HepG2 (cell line): ENCODE results near the gene MAB21L1. TPM values are rescaled to one million over a fixed set of nuclear protein-coding genes. Genes with fewer than 3 reads are reported as not detected.

ENCODE experiments used
- ATAC-seq: fragments of 200-7000 bp; cut with Tn5 transposase; 3 replicates; pipeline ENCODE4 v1.9.1; 2020; ENCODE audit warnings: mild to moderate bottlenecking, moderate library complexity
- BruUV-seq: library from RNA; stranded (reverse); fragments of 400-500 nt; replicated peaks from 2 replicates; lab custom pipeline; 2021; lab: Mats Ljungman, UMichigan
- CTCF ChIA-PET: fragments of 300-600 bp; formaldehyde crosslinking; extraction: SDS; loops from one replicate; lab custom pipeline; 2021; ENCODE audit warnings: low total read pairs, inconsistent platforms, low intra/inter-chr PET ratio; lab: Yijun Ruan, JAX
- POLR2A ChIA-PET: fragments of 350-600 bp; sonication (Branson Sonifier 250); formaldehyde crosslinking; loops from one replicate; lab custom pipeline; 2020; ENCODE audit warnings: antibody characterized with exemption, inconsistent platforms; lab: Yijun Ruan, JAX
- DNase-seq: peaks from one replicate; pipeline ENCODE4 v3.0.0-alpha.2; 2015; ENCODE audit warnings: low spot score
- FAIRE-seq: peaks from 3 replicates; lab custom pipeline; 2011; peaks lifted over from hg19 to GRCh38; lab: Jason Lieb, UNC
- H2AFZ ChIP-seq: one replicate; pipeline ENCODE4 v1.6.1; 2011; ENCODE audit warnings: low read length, inconsistent platforms
- H3K27ac ChIP-seq: fragments of 300-600 bp; 3 replicates; pipeline ENCODE4 v1.8.0; 2011; ENCODE audit warnings: mixed run types, mild to moderate bottlenecking, mixed read lengths, low read length, inconsistent platforms; ENCODE audit not compliant: insufficient read depth; ENCODE audit errors: extremely low read length
- H3K27me3 ChIP-seq, 2 experiments: fragments of 200-600 bp in 1 of 2; 2 replicates in 1 of 2; 3 replicates in 1 of 2; pipeline versions ENCODE4 v1.6.0 to v1.8.0; 2011; ENCODE audit warnings: low read length in 2 of 2, mild to moderate bottlenecking in 2 of 2, moderate library complexity in 2 of 2, inconsistent platforms in 1 of 2; ENCODE audit not compliant: insufficient read depth in 2 of 2, control insufficient read depth in 1 of 2
- H3K36me3 ChIP-seq, 2 experiments: fragments of 200-600 bp in 1 of 2; replicated peaks in 1 of 2; 2 replicates in 1 of 2; 3 replicates in 1 of 2; pipeline versions ENCODE4 v1.5.1 to v1.8.0; 2011; ENCODE audit warnings: low read length in 2 of 2, inconsistent platforms in 1 of 2; ENCODE audit not compliant: insufficient read depth in 2 of 2, control insufficient read depth in 1 of 2
- H3K4me1 ChIP-seq: 2 replicates; pipeline ENCODE4 v1.5.1; 2012; ENCODE audit warnings: low read length, inconsistent platforms; ENCODE audit not compliant: insufficient read depth
- H3K4me2 ChIP-seq: 2 replicates; pipeline ENCODE4 v1.6.0; 2011; ENCODE audit warnings: low read depth, low read length, inconsistent platforms
- H3K4me3 ChIP-seq, 3 experiments: fragments of 200-600 bp in 1 of 3; sonication (generic), shearing (Covaris generic) in 1 of 3; replicated peaks in 1 of 3; 2 replicates each; pipeline ENCODE4 v1.5.1; 2011 to 2016; ENCODE audit warnings: low read length in 3 of 3, inconsistent platforms in 2 of 3, low read depth in 2 of 3, mild to moderate bottlenecking in 2 of 3, control low read depth in 1 of 3, mixed read lengths in 1 of 3; ENCODE audit not compliant: insufficient read depth in 1 of 3
- H3K79me2 ChIP-seq: one replicate; pipeline ENCODE4 v1.6.1; 2011; ENCODE audit warnings: low read length, inconsistent platforms; ENCODE audit not compliant: insufficient read depth
- H3K9ac ChIP-seq: 2 replicates; pipeline ENCODE4 v1.6.0; 2011; ENCODE audit warnings: mild to moderate bottlenecking, low read depth, low read length, inconsistent platforms; ENCODE audit not compliant: insufficient read depth
- H3K9me3 ChIP-seq: 2 replicates; pipeline ENCODE4 v1.5.1; 2012; ENCODE audit warnings: mild to moderate bottlenecking, low read length
- H4K20me1 ChIP-seq: 2 replicates; pipeline ENCODE4 v1.6.0; 2011; ENCODE audit warnings: inconsistent platforms, mild to moderate bottlenecking, low read length, moderate library complexity; ENCODE audit not compliant: insufficient read depth
- ARID4A ChIP-seq: sonication (generic); formaldehyde crosslinking; IDR thresholded peaks from 2 replicates; pipeline ENCODE4 v1.5.0; 2020; ENCODE audit warnings: mild to moderate bottlenecking, missing genetic modification reagents, borderline replicate concordance
- FOXA1 ChIP-seq, 2 experiments: fragments of 450-650 bp in 1 of 2; sonication (generic) in 1 of 2; formaldehyde crosslinking in 1 of 2; IDR thresholded peaks; 2 replicates each; pipeline versions ENCODE4 v1.4.0 to v1.6.1; 2016 to 2020; ENCODE audit warnings: missing genetic modification reagents in 1 of 2
- HNF4A ChIP-seq: sonication (generic); formaldehyde crosslinking; IDR thresholded peaks from 2 replicates; pipeline ENCODE4 v1.4.0; 2020; ENCODE audit warnings: missing genetic modification reagents
- KDM3A ChIP-seq: IDR thresholded peaks from 2 replicates; pipeline ENCODE4 v1.6.1; 2018; ENCODE audit warnings: low read depth, missing compliant biosample characterization
- KMT2A ChIP-seq: sonication (generic); formaldehyde crosslinking; IDR thresholded peaks from 2 replicates; pipeline ENCODE4 v1.4.0; 2020; ENCODE audit warnings: missing genetic modification reagents
- MZF1 ChIP-seq: sonication (generic); formaldehyde crosslinking; IDR thresholded peaks from 2 replicates; pipeline ENCODE4 v1.8.1; 2023; ENCODE audit warnings: mild to moderate bottlenecking, missing genetic modification reagents, borderline replicate concordance
- POLR2G ChIP-seq: fragments of 200-400 bp; formaldehyde crosslinking; IDR thresholded peaks from 2 replicates; pipeline ENCODE4 v1.6.1; 2018; ENCODE audit warnings: mild to moderate bottlenecking, low read depth, low read length, moderate library complexity
- ZNF264 ChIP-seq: sonication (generic); formaldehyde crosslinking; IDR thresholded peaks from 2 replicates; pipeline ENCODE4 v1.4.0; 2020; ENCODE audit warnings: missing genetic modification reagents
- ZNF776 ChIP-seq: sonication (generic); formaldehyde crosslinking; IDR thresholded peaks from 2 replicates; pipeline ENCODE4 v1.4.0; 2020; ENCODE audit warnings: mild to moderate bottlenecking, missing genetic modification reagents
- WGBS: methylation state at CpG from one replicate; pipeline ENCODE4 v1.1.6; 2017; ENCODE audit warnings: low lambda C conversion rate; 5-methylcytosine and 5-hydroxymethylcytosine counted together
- in situ Hi-C: cut with HindIII; loops from 2 replicates; pipeline ENCODE4 v1.10.0; 2017; ENCODE audit warnings: low pct_unique_long_range_greater_than_20kb; ENCODE audit not compliant: extremely low pct_ligation_motif_present
- intact Hi-C: fragments of 100-400 bp; cut with micrococcal nuclease; formaldehyde crosslinking; loops from one replicate; pipeline ENCODE4 v1.10.0; 2022; ENCODE audit not compliant: unreplicated experiment
- polyA plus RNA-seq, 8 experiments: library from polyadenylated mRNA; depleted of rRNA in 3 of 8; stranded (reverse) in 7 of 8; unstranded in 1 of 8; fragments of >200 nt; fragmentation: Illumina TruSeq in 4 of 8; extraction: Trizol in 4 of 8; gene quantifications; 2 replicates each; pipeline versions ENCODE4 v1.2.1 to v1.2.3, GENCODE V29; 2011 to 2016; ENCODE audit warnings: low read depth in 4 of 8, missing spikeins in 1 of 8, mixed read lengths in 1 of 8; ENCODE audit not compliant: insufficient read depth in 1 of 8
- total RNA-seq, 5 experiments: library from RNA; depleted of rRNA; stranded (reverse); fragments of >200 nt; fragmentation: Illumina TruSeq; extraction: Trizol; gene quantifications; 2 replicates each; pipeline ENCODE4 v1.2.3, GENCODE V29; 2016; ENCODE audit warnings: low read depth in 1 of 5

MAB21L1 gene
- total and polyA plus RNA-seq, 2 of the 13 experiments (the other 11 are each of a cell fraction or from before 2014, with no cell fraction given), result not detected

GRCh38 chr13:35478271-35479037, 2.0 kb upstream of the MAB21L1 start (continued):
- no peak for TF ChIP-seq ARID4A (CRISPR knock-in tag)
- TF ChIP-seq KMT2A (CRISPR knock-in tag), result no peak
- no peak for TF ChIP-seq ZNF776

DNA sequence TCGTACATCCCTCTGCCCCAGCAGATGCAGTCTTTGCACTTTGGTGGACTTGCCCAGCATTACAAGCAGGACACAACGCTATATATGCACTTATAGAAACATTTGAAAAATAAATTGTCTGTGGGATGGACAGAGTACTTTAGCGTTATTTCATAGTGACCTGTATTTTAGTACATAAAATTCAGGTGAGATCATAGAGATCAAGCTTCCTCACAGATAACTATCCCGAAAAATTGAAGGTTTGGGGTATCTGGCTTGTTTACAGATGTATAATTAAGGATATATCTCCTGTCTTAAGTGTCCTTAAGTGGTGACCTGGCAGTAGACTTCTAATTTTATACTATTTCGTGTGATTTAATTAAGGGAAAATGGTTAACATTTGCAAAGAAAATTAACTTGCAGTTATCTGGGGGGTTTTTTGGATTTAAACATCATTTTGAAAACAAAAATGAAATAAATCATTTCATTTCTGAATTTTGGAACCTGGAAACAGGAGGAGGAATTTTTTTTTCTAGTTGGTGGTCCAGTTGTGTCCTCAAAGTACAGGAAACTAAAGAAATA, 977 bp upstream of the MAB21L1 start:
- WGBS, result 29% methylated on average over 5 of the region's 5 CpGs

More for the DNA sequence above, 977 bp upstream of the MAB21L1 start:
- intact Hi-C loops, result no loop called here
- no peak overlapping the region for H2AFZ ChIP-seq
- FAIRE-seq (no peak), DNase-seq (no peak), ATAC-seq (no peak)
- no peaks in the 10 kb centered on the region for H4K20me1 ChIP-seq
- no peaks in the 10 kb centered on the region; a peak in 1 of 5 replicates for H3K27me3 ChIP-seq
- H3K9ac ChIP-seq, result no peak overlapping the region
- TF ChIP-seq KDM3A (CRISPR knock-in tag) (no peak), HNF4A (CRISPR knock-in tag) (no peak), POLR2G (no peak), MZF1 (CRISPR knock-in tag) (no peak), FOXA1 (IDR thresholded peaks at IDR 0.05) (no peak), FOXA1 (CRISPR knock-in tag; IDR thresholded peaks at IDR 0.05) (no peak), ZNF264 (CRISPR knock-in tag) (no peak)
- H3K36me3 ChIP-seq, result no peaks in the 10 kb centered on the region
- H3K27ac ChIP-seq, result no peak overlapping the region
- in situ Hi-C loops, result no loop called here
- CTCF ChIA-PET, result no interaction called here
- H3K79me2 ChIP-seq, result no peaks in the 10 kb centered on the region
- POLR2A ChIA-PET, result no interaction called here
- H3K4me3 ChIP-seq, result no peak overlapping the region
- H3K4me2 ChIP-seq, result no peak overlapping the region
- H3K4me1 ChIP-seq, result no peaks in the 10 kb centered on the region
- H3K9me3 ChIP-seq, result no peaks in the 10 kb centered on the region
- BruUV-seq, result no TSS peak
